Calu3 (cell line): ENCODE data around the gene ZNF565. TPM values are rescaled to one million over a fixed set of nuclear protein-coding genes. Genes with fewer than 3 reads are reported as not detected.

ENCODE experiments used
- BruUV-seq: library from RNA; stranded (reverse); fragments of 400-500 nt; replicated peaks from 2 replicates; lab custom pipeline; 2021; lab: Mats Ljungman, UMichigan
- CTCF ChIA-PET: fragments of 300-600 bp; sonication (Branson Sonifier 250); formaldehyde crosslinking; loops from one replicate; lab custom pipeline; 2022; ENCODE audit warnings: antibody characterized with exemption; lab: Charles Lee
- DNase-seq: peaks from one replicate; pipeline ENCODE4 v3.0.0; 2022
- H3K27ac Mint-ChIP-seq: one replicate; pipeline ENCODE4 v1.8.0; 2022; ENCODE audit warnings: mixed read lengths; ENCODE audit not compliant: unreplicated experiment
- H3K27me3 Mint-ChIP-seq: one replicate; pipeline ENCODE4 v1.8.0; 2022; ENCODE audit warnings: mixed read lengths; ENCODE audit not compliant: unreplicated experiment
- H3K36me3 Mint-ChIP-seq: one replicate; pipeline ENCODE4 v1.8.0; 2022; ENCODE audit warnings: mild to moderate bottlenecking, moderate library complexity, mixed read lengths; ENCODE audit not compliant: insufficient read depth, unreplicated experiment
- H3K4me1 Mint-ChIP-seq: one replicate; pipeline ENCODE4 v1.8.0; 2022; ENCODE audit warnings: mild to moderate bottlenecking, low read depth, mixed read lengths; ENCODE audit not compliant: unreplicated experiment
- H3K4me3 Mint-ChIP-seq: one replicate; pipeline ENCODE4 v1.8.0; 2022; ENCODE audit warnings: mild to moderate bottlenecking, low read depth, moderate library complexity, mixed read lengths; ENCODE audit not compliant: unreplicated experiment
- H3K9me3 Mint-ChIP-seq: one replicate; pipeline ENCODE4 v1.8.0; 2022; ENCODE audit warnings: low read depth, mixed read lengths; ENCODE audit not compliant: unreplicated experiment
- intact Hi-C: fragments of 100-400 bp; cut with micrococcal nuclease; formaldehyde crosslinking; loops from one replicate; pipeline ENCODE4 v1.10.0; 2022; ENCODE audit not compliant: unreplicated experiment
- total RNA-seq: library from RNA; stranded (reverse); gene quantifications from 2 replicates; pipeline ENCODE4 v1.2.3, GENCODE V29; 2022
- TF ChIP-seq, protein P1 (sequence below): fragments of 200-600 bp; IDR thresholded peaks from one replicate; pipeline ENCODE4 v1.8.0; 2022; ENCODE audit warnings: antibody characterized with exemption; ENCODE audit not compliant: unreplicated experiment

The ZNF565 gene
- total RNA-seq, 1 experiment from 2014 or later: 6.3 TPM

DNA sequence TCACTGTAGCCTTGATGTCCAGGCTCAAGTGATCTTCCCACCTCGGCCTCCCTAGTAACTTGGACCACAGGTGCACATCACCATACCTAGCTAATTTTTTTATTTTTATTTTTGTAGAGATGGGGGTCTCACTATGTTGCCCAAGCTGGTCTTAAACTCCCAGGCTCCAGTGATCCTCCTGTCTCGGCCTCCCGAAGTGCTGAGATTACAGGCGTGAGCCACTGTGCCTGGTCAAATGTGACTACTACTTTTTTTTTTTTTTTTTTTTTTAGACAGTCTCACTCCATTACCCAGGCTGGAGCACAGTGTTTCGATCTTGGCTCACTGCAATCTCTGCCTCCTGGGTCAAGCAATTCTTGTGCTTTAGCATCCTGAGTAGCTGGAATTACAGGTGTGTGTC, 41.6 kb downstream of the ZNF565 start:
- H3K9me3 Mint-ChIP-seq: no peaks in the 10 kb centered on the region
- TF ChIP-seq, protein P1, sequence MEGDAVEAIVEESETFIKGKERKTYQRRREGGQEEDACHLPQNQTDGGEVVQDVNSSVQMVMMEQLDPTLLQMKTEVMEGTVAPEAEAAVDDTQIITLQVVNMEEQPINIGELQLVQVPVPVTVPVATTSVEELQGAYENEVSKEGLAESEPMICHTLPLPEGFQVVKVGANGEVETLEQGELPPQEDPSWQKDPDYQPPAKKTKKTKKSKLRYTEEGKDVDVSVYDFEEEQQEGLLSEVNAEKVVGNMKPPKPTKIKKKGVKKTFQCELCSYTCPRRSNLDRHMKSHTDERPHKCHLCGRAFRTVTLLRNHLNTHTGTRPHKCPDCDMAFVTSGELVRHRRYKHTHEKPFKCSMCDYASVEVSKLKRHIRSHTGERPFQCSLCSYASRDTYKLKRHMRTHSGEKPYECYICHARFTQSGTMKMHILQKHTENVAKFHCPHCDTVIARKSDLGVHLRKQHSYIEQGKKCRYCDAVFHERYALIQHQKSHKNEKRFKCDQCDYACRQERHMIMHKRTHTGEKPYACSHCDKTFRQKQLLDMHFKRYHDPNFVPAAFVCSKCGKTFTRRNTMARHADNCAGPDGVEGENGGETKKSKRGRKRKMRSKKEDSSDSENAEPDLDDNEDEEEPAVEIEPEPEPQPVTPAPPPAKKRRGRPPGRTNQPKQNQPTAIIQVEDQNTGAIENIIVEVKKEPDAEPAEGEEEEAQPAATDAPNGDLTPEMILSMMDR: no peak
- H3K27ac Mint-ChIP-seq: no peak overlapping the region
- intact Hi-C loops: loop anchor here (5.0 kb wide), 1 partner anchor 111 kb away; no protein-coding TSS in a partner anchor
- H3K4me1 Mint-ChIP-seq: no peaks in the 10 kb centered on the region
- H3K4me3 Mint-ChIP-seq: no peak overlapping the region
- no TSS peak for BruUV-seq
- no peak for DNase-seq
- no peaks in the 10 kb centered on the region for H3K27me3 Mint-ChIP-seq
- H3K36me3 Mint-ChIP-seq: peaks cover 15% of the 10 kb centered on the region
- CTCF ChIA-PET: interaction anchor here (0.6 to 0.9 kb wide), 4 partner anchors 36 to 275 kb away, joined by 3 to 4 read pairs (median 3); no protein-coding TSS in a partner anchor

DNA sequence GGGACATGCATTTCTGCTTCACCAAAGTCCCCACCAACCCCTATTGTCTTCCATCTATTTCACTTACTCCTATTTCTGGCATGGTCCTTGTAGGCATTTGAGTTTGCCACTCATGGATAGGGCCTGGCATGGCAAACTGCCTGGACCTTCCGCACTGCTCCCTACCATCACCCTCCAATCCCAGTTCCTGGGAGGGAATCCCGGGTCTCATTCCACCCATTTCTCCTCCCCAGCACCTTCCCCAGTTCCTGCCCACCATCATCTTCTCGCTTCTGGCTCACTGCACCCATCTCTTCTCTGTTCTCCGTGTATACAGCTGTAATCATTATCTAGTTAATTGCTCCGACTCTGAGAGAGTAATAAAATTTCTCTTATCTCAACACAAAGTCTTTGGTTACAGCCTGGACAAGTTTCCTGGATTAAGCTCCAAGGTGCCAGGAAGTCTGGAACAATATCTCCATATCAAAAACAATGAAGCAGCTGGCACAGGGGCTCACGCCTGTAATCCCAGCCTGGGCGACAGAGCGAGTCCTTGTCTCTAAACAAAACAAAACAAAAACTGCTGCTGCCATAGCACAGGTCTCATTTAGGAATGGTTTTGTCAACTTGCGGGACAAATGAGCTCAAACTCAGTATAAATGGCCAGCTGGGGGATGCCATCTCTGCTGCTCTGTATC, 45.2 kb downstream of the ZNF565 start:
- Mint-ChIP-seq H3K9me3 (no peaks in the 10 kb centered on the region), H3K27ac (no peak overlapping the region)
- BruUV-seq: no TSS peak

DNA sequence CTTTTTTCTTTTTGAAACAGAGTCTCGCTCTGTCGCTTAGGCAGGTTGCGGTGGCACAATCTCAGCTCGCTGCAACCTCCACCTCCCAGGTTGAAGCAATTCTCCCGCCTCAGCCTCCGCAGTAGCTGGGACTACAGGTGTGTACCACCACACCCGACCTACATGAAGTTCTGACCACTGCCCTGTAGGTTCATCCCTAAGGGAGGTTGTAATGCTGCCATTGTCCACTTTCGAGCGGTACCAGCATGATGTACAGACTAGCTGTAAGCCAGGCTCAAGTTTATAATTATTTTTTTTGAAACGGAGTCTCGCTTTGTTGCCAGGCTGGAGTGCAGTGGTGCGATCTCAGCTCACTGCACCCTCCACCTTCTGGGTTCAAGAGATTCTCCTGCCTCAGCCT, 50.7 kb downstream of the ZNF565 start:
- no peak overlapping the region for H3K4me3 Mint-ChIP-seq

More for the DNA sequence above, 45.2 kb downstream of the ZNF565 start:
- CTCF ChIA-PET: interaction anchor here (0.6 to 1.4 kb wide), 2 partner anchors 18 to 41 kb away, joined by 5 to 9 read pairs; no protein-coding TSS in a partner anchor
- Mint-ChIP-seq H3K4me1 (no peaks in the 10 kb centered on the region), H3K27me3 (no peaks in the 10 kb centered on the region), H3K36me3 (peaks cover 43% of the 10 kb centered on the region), H3K4me3 (no peak overlapping the region)
- intact Hi-C loops: no loop called here
- no peak for DNase-seq
- TF ChIP-seq, protein P1: no peak

DNA sequence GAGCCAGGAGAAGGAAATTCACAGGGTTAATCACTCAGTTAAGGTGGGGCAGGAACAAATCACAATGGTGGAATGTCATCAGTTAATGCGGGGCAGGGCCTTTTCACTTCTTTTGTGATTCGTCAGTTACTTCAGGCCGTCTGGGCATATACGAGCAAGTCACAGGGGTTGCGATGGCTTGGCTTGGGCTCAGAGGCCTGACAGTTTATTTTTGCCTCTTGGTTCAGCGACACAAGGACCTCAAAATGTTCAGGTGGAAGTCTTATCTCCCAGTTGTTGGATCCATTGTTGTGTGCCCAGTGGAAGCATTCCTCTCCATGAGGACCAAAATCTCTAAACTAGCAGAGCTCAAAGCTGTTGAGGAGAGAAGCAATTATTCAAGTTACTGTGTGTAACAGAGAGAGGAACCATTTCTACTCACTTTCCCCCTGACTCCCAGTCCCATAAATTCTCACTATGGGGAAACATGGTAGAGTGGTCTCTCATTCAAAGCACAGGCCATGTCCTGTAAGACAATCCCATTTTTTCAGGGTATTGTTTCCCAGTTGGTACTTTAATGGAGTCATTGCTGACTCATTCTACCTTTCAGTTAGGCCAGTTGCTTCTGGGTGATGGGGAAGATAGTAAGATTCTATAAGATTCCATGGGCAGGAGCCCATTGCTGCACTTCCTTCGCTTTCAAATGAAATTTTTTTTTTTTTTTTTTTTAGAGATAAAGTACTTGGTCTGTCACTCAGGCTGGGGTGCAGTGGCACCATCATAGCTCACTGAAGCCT, 53.5 kb downstream of the ZNF565 start:
- Mint-ChIP-seq H3K36me3 (peaks cover 65% of the 10 kb centered on the region), H3K27me3 (no peaks in the 10 kb centered on the region), H3K27ac (no peak overlapping the region), H3K4me1 (peaks cover 15% of the 10 kb centered on the region), H3K9me3 (no peaks in the 10 kb centered on the region), H3K4me3 (no peak overlapping the region)
- intact Hi-C loops: no loop called here
- TF ChIP-seq, protein P1: no peak
- CTCF ChIA-PET: no interaction called here
- BruUV-seq: no TSS peak
- DNase-seq: no peak

More for the DNA sequence above, 50.7 kb downstream of the ZNF565 start:
- DNase-seq: no peak
- intact Hi-C loops: no loop called here
- TF ChIP-seq, protein P1: no peak
- no TSS peak for BruUV-seq
- CTCF ChIA-PET: no interaction called here
- H3K27ac Mint-ChIP-seq: no peak overlapping the region
- H3K4me1 Mint-ChIP-seq: no peaks in the 10 kb centered on the region
- H3K9me3 Mint-ChIP-seq: no peaks in the 10 kb centered on the region
- peaks cover 66% of the 10 kb centered on the region for H3K36me3 Mint-ChIP-seq
- H3K27me3 Mint-ChIP-seq: no peaks in the 10 kb centered on the region
